PFSK-1 (cell line): Measurements from ENCODE around the gene SCYL2.

Experiments used
- FOXP2 ChIP-seq: optimal IDR thresholded peaks from 2 replicates; pipeline ENCODE3; 2011; ENCODE audit warnings: borderline replicate concordance, control low read depth, inconsistent platforms; ENCODE audit not compliant: insufficient read depth; ENCODE audit errors: extremely low read length, extremely low read depth
- POLR2AphosphoS5 ChIP-seq: IDR thresholded peaks from 2 replicates; pipeline ENCODE4 v1.6.1; 2012; ENCODE audit warnings: low read depth, mild to moderate bottlenecking, control low read depth, low read length, moderate library complexity
- REST ChIP-seq, 2 experiments: IDR thresholded peaks; 2 replicates each; pipeline versions ENCODE4 v1.6.1 to v1.8.0; 2011 to 2012; ENCODE audit warnings: low read depth in 2 of 2, low read length in 2 of 2, control low read depth in 1 of 2, inconsistent platforms in 1 of 2, mild to moderate bottlenecking in 1 of 2, moderate library complexity in 1 of 2; ENCODE audit not compliant: insufficient read depth in 1 of 2
- SIN3A ChIP-seq: IDR thresholded peaks from 2 replicates; pipeline ENCODE4 v1.6.1; 2012; ENCODE audit warnings: mild to moderate bottlenecking, low read length, moderate library complexity, borderline replicate concordance; ENCODE audit not compliant: insufficient read depth
- TAF1 ChIP-seq: IDR thresholded peaks from 2 replicates; pipeline ENCODE4 v1.6.1; 2012; ENCODE audit warnings: low read length, control low read depth, borderline replicate concordance; ENCODE audit not compliant: insufficient read depth

SCYL2 gene

GRCh38 chr12:100371146-100371545, 104.2 kb downstream of the SCYL2 start:
- no peak for TF ChIP-seq TAF1

- TF ChIP-seq POLR2AphosphoS5 (no peak), REST (IDR thresholded peaks at IDR 0.05; ENCODE audit: insufficient read depth in 1 of 2, low read depth in 2 of 2, low read length in 2 of 2) (no peak), SIN3A (no peak), FOXP2 (no peak), TAF1 (no peak)
Observed at GRCh38 chr12:100372853-100373640, 106.1 kb downstream of the SCYL2 start.

GRCh38 chr12:100375038-100375735, 108.2 kb downstream of the SCYL2 start:
- TF ChIP-seq SIN3A (no peak), FOXP2 (no peak), POLR2AphosphoS5 (no peak), REST (IDR thresholded peaks at IDR 0.05; ENCODE audit: insufficient read depth in 1 of 2, low read depth in 2 of 2, low read length in 2 of 2) (no peak), TAF1 (no peak)

- TF ChIP-seq TAF1 (no peak), REST (IDR thresholded peaks at IDR 0.05; ENCODE audit: insufficient read depth in 1 of 2, low read depth in 2 of 2, low read length in 2 of 2) (no peak), FOXP2 (no peak), SIN3A (no peak)
Observed at GRCh38 chr12:100376161-100376560, 109.2 kb downstream of the SCYL2 start.

GRCh38 chr12:100381379-100381778, 114.4 kb downstream of the SCYL2 start:
- TF ChIP-seq SIN3A: no peak

GRCh38 chr12:100382338-100382737, 115.4 kb downstream of the SCYL2 start:
- no peak for TF ChIP-seq TAF1
- TF ChIP-seq REST (IDR thresholded peaks at IDR 0.05; ENCODE audit: insufficient read depth in 1 of 2, low read depth in 2 of 2, low read length in 2 of 2): no peak
- TF ChIP-seq FOXP2: no peak
- TF ChIP-seq POLR2AphosphoS5: no peak
- no peak for TF ChIP-seq SIN3A
